Upper lobe of left lung (tissue), 4 donors: Measurements from ENCODE around the gene ADCY9.

Experiments
- CTCF ChIP-seq, 6 experiments: fragments of 450-650 bp in 4 of 6; fragments of 200-600 bp in 2 of 6; sonication (generic) in 2 of 6; IDR thresholded peaks; one replicate each; pipeline ENCODE4 v1.5.1; 2016 to 2019; ENCODE audit warnings: antibody characterized with exemption in 6 of 6
- POLR2A ChIP-seq, 4 donors: fragments of 450-650 bp; IDR thresholded peaks; one replicate each; pipeline ENCODE4 v1.5.1; 2016 to 2017; ENCODE audit warnings: antibody characterized with exemption in 4 of 4, mild to moderate bottlenecking in 2 of 4
- POLR2AphosphoS5 ChIP-seq, 2 donors: sonication (generic); formaldehyde crosslinking; IDR thresholded peaks; one replicate each; pipeline ENCODE4 v1.5.1; 2017; ENCODE audit warnings: antibody characterized with exemption in 2 of 2

- TF ChIP-seq CTCF (IDR thresholded peaks at IDR 0.05) (no peak), POLR2AphosphoS5 (IDR thresholded peaks at IDR 0.05) (no peak), POLR2A (IDR thresholded peaks at IDR 0.05) (no peak)
Measured at GRCh38 chr16:4137438-4137837, 21.2 kb upstream of the ADCY9 start.
